T-cell (primary cell): ENCODE results near the gene INPP5A. TPM values are rescaled to one million over a fixed set of nuclear protein-coding genes. Genes with fewer than 3 reads are reported as not detected.
"Not testable (repeated sequence)": the region's sequence is repeated elsewhere in the genome, so short reads cannot be mapped to it uniquely, and the experiment has no call there.

Experiments
- ATAC-seq, 4 experiments: fragments of 200-7000 bp in 3 of 4; fragments of 150-1000 bp in 1 of 4; cut with Tn5 transposase; replicated peaks in 1 of 4; 1 replicate in 3 of 4; 2 replicates in 1 of 4; pipeline ENCODE4 v1.10.0; 2021; ENCODE audit warnings: moderate library complexity in 3 of 4, mild to moderate bottlenecking in 2 of 4, moderate number of reproducible peaks in 1 of 4
- CTCF ChIA-PET, 2 donors: fragments of 300-600 bp; sonication (Branson Sonifier 250); formaldehyde crosslinking; loops; one replicate each; lab custom pipeline; 2022; ENCODE audit warnings: antibody characterized with exemption in 2 of 2; lab: Charles Lee
- POLR2A ChIA-PET, 2 donors: fragments of 300-600 bp; sonication (Branson Sonifier 250); formaldehyde crosslinking; loops; one replicate each; lab custom pipeline; 2022; ENCODE audit warnings: antibody characterized with exemption in 2 of 2; lab: Charles Lee
- DNase-seq, 35 experiments: peaks; one replicate each; pipeline versions ENCODE4 v3.0.0 to v3.0.0-alpha.2; 2013 to 2023
- H3K27ac ChIP-seq: one replicate; pipeline ENCODE4 v1.5.1; 2013; ENCODE audit warnings: low read length
- H3K27me3 ChIP-seq, 2 experiments: replicated peaks in 1 of 2; 1 replicate in 1 of 2; 2 replicates in 1 of 2; pipeline versions ENCODE4 v1.6.1 to v1.7.0; 2013; ENCODE audit warnings: low read length in 1 of 2, mixed read lengths in 1 of 2; ENCODE audit not compliant: control insufficient read depth in 2 of 2, insufficient read depth in 2 of 2; ENCODE audit errors: extremely low read depth in 1 of 2
- H3K36me3 ChIP-seq, 2 donors: 1 replicate in 1 of 2; 2 replicates in 1 of 2; pipeline versions ENCODE4 v1.6.1 to v1.7.0; 2013; ENCODE audit warnings: low read length in 1 of 2; ENCODE audit not compliant: control insufficient read depth in 2 of 2, insufficient read depth in 1 of 2; ENCODE audit errors: extremely low read depth in 1 of 2
- H3K4me1 ChIP-seq, 2 experiments: 1 replicate in 1 of 2; 2 replicates in 1 of 2; pipeline versions ENCODE4 v1.6.1 to v1.7.0; 2013; ENCODE audit warnings: low read length in 2 of 2, mixed read lengths in 1 of 2; ENCODE audit not compliant: insufficient read depth in 2 of 2, control insufficient read depth in 1 of 2; ENCODE audit errors: extremely low read depth in 1 of 2
- H3K4me3 ChIP-seq, 2 donors: 1 replicate in 1 of 2; 2 replicates in 1 of 2; pipeline versions ENCODE4 v1.5.1 to v1.7.0; 2013; ENCODE audit warnings: mild to moderate bottlenecking in 2 of 2, low read length in 1 of 2, moderate library complexity in 1 of 2; ENCODE audit not compliant: control insufficient read depth in 1 of 2; ENCODE audit errors: extremely low read depth in 1 of 2
- H3K9me3 ChIP-seq: 2 replicates; pipeline ENCODE4 v1.7.0; 2013
- H3K27ac Mint-ChIP-seq, 2 donors: one replicate each; pipeline ENCODE4 v1.8.0; 2020 to 2021; ENCODE audit warnings: mild to moderate bottlenecking in 2 of 2, mixed read lengths in 2 of 2
- H3K27me3 Mint-ChIP-seq, 2 donors: one replicate each; pipeline ENCODE4 v1.8.0; 2021 to 2022; ENCODE audit warnings: mixed read lengths in 2 of 2
- H3K36me3 Mint-ChIP-seq: one replicate; pipeline ENCODE4 v1.8.0; 2021; ENCODE audit warnings: mixed read lengths
- H3K4me1 Mint-ChIP-seq, 3 donors: one replicate each; pipeline ENCODE4 v1.8.0; 2020 to 2022; ENCODE audit warnings: mixed read lengths in 3 of 3, mild to moderate bottlenecking in 1 of 3
- H3K4me3 Mint-ChIP-seq, 3 donors: one replicate each; pipeline ENCODE4 v1.8.0; 2020 to 2022; ENCODE audit warnings: mild to moderate bottlenecking in 3 of 3, mixed read lengths in 3 of 3, moderate library complexity in 3 of 3
- H3K9me3 Mint-ChIP-seq, 3 donors: one replicate each; pipeline ENCODE4 v1.8.0; 2020 to 2022; ENCODE audit warnings: mixed read lengths in 3 of 3
- WGBS: methylation state at CpG from one replicate; pipeline ENCODE4 v1.1.5; 2013; ENCODE audit warnings: missing lambda C conversion rate; ENCODE audit not compliant: insufficient coverage; 5-methylcytosine and 5-hydroxymethylcytosine counted together
- total RNA-seq, 35 experiments: library from RNA in 6 of 35; stranded (reverse) in 6 of 35; fragments of 120-200 nt in 1 of 35; gene quantifications; one replicate each; pipeline versions ENCODE4 v1.2.1 to v1.2.4 and lab custom pipeline; 2013 to 2026

INPP5A gene, protein sequence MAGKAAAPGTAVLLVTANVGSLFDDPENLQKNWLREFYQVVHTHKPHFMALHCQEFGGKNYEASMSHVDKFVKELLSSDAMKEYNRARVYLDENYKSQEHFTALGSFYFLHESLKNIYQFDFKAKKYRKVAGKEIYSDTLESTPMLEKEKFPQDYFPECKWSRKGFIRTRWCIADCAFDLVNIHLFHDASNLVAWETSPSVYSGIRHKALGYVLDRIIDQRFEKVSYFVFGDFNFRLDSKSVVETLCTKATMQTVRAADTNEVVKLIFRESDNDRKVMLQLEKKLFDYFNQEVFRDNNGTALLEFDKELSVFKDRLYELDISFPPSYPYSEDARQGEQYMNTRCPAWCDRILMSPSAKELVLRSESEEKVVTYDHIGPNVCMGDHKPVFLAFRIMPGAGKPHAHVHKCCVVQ
- total RNA-seq (10 to 100 TPM; 20.9 to 23.1 (median 22.9) TPM), total RNA-seq (lab: John Stamatoyannopoulos, UW) (9.5 to 33.9 (median 24.9) reads per million in 29 experiments)
- total RNA-seq (2013) = 10.1 TPM

DNA sequence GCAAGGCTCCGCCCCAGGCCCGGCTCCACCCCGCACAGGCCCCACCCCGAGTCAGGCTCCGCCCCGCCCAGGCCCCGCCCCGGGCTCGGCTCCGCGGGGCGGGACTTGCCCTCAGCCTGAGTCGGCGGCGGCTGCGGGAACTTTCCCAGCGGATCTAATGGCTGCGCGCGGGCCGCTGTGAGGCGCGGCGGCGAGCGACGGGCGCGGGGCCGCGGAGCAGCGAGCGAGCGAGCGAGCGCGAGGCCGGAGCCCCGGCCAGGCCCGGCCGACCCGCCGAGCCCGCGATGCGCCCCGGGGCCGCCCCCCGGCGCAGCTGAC lies at the start of gene INPP5A:
TSS of gene INPP5A (plus strand) at position 104 of the 318 bp plus-strand sequence. CDS start 310 bp downstream, outside the sequence.
- under 1% methylated on average over 43 of the region's 50 CpGs for WGBS
- H3K27me3 Mint-ChIP-seq = no peaks in the 10 kb centered on the region
- H3K4me3 ChIP-seq = peak within 1 kb of the TSS; percentile 72 to 74
- CTCF ChIA-PET = no interaction called here
- peak within 1 kb of the TSS; percentile 90 to 96 (median 91) for H3K4me3 Mint-ChIP-seq
- H3K36me3 Mint-ChIP-seq = peaks cover under 1% of the 10 kb centered on the region
- no peaks in the 10 kb centered on the region for H3K9me3 Mint-ChIP-seq
- no peaks in the 10 kb centered on the region for H3K36me3 ChIP-seq
- no peak for DNase-seq
- peaks cover 45 to 59% (median 50%) of the 10 kb centered on the region in 3 donors for H3K4me1 Mint-ChIP-seq
- POLR2A ChIA-PET = no interaction called here
- peaks cover 0 to 13% of the 10 kb centered on the region in 2 experiments for H3K27me3 ChIP-seq
- no peaks in the 10 kb centered on the region for H3K9me3 ChIP-seq
- peak within 1 kb of the TSS; percentile 42 for H3K27ac ChIP-seq
- peak within 1 kb of the TSS; percentile 83 to 91 for H3K27ac Mint-ChIP-seq
- peaks cover 41 to 54% of the 10 kb centered on the region in 2 experiments for H3K4me1 ChIP-seq
- ATAC-seq = peak in 1 of 4 experiments; percentile 84

DNA sequence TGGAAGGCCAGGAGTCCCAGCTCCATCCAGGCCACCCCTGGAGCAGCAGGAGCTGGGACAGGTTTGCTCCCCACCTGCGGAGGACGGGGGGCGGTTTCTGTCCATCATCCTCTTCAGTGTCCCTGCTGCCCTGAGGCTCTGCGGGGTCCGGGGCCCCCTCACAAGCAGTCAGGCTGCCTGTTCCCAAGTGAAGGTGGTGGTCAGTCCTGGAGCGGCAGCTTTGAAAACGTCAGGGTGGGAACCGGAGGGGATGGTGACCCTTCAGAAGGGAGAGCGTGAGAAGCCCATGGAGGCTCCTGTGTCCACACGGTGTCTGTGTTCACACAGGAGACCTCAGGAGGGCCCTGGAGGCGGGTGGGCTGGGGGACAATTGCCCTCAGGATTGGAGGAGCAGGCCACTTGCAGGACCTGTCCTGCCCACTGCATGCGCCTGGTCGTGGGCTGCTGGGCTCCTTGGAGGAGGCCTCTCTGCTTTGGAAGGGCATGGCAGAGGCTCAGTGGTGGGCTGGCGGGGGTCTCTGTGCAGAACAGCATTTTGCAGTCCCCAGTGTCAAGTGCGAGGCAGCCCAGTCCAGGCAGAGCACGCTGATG lies 49.3 kb upstream of the INPP5A start:
- H3K9me3 ChIP-seq = no peaks in the 10 kb centered on the region
- ATAC-seq = no peak
- Mint-ChIP-seq H3K9me3 (no peaks in the 10 kb centered on the region), H3K27me3 (no peaks in the 10 kb centered on the region), H3K4me3 (no peak overlapping the region), H3K4me1 (no peaks in the 10 kb centered on the region), H3K36me3 (no peaks in the 10 kb centered on the region), H3K27ac (no peak overlapping the region)
- no peak overlapping the region for H3K27ac ChIP-seq
- ChIA-PET CTCF (no interaction called here), POLR2A (no interaction called here)
- no peak for DNase-seq
- no peaks in the 10 kb centered on the region for H3K4me1 ChIP-seq
- 87% methylated on average over 15 of the region's 16 CpGs for whole genome bisulfite sequencing
- peaks cover 0 to 3% of the 10 kb centered on the region in 2 experiments for H3K27me3 ChIP-seq
- H3K4me3 ChIP-seq = no peak overlapping the region
- H3K36me3 ChIP-seq = no peaks in the 10 kb centered on the region

DNA sequence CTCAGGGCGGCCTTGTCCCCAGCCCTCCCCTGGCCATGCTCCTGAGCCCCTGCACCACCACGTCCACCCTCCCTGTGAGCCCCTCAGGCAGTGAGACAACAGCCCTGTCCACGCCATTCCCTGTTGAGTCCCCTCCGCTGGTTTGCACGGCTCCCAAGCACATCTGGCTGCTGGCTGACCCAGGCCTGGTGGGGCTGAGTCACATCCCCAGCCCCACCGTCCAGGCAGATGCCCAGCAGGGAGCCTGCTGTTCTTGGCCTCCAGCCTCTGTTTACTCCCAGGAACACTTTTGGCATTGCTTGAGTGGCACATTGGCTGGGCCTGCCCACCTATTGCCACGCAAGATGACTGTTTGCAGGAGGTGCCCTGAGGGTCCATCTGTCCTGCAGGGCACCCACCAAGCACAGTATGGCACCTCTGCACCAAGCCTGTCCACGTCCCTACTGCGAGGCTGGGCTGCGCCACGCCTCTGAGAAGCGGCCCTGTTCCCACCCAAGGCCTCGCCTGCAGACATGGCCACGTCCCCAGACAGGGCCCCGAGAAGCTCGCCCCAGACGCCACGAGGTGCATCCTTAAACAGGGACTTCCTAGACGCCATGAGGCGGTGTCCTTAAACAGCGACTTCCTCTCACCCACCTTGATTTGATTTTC lies 48.4 kb upstream of the INPP5A start:
- H3K9me3 ChIP-seq = no peaks in the 10 kb centered on the region
- no peaks in the 10 kb centered on the region for H3K27me3 Mint-ChIP-seq
- no peaks in the 10 kb centered on the region for H3K36me3 ChIP-seq
- CTCF ChIA-PET = no interaction called here
- DNase-seq = no peak
- no peak for ATAC-seq
- no peak overlapping the region for H3K4me3 ChIP-seq
- no peak overlapping the region for H3K4me3 Mint-ChIP-seq
- H3K4me1 ChIP-seq = no peaks in the 10 kb centered on the region
- H3K27ac ChIP-seq = no peak overlapping the region
- WGBS = 84% methylated on average over 18 of the region's 21 CpGs
- no peak overlapping the region for H3K27ac Mint-ChIP-seq
- H3K9me3 Mint-ChIP-seq = no peaks in the 10 kb centered on the region
- no peaks in the 10 kb centered on the region for H3K4me1 Mint-ChIP-seq
- H3K36me3 Mint-ChIP-seq = no peaks in the 10 kb centered on the region
- peaks cover 0 to 11% of the 10 kb centered on the region in 2 experiments for H3K27me3 ChIP-seq
- POLR2A ChIA-PET = no interaction called here

DNA sequence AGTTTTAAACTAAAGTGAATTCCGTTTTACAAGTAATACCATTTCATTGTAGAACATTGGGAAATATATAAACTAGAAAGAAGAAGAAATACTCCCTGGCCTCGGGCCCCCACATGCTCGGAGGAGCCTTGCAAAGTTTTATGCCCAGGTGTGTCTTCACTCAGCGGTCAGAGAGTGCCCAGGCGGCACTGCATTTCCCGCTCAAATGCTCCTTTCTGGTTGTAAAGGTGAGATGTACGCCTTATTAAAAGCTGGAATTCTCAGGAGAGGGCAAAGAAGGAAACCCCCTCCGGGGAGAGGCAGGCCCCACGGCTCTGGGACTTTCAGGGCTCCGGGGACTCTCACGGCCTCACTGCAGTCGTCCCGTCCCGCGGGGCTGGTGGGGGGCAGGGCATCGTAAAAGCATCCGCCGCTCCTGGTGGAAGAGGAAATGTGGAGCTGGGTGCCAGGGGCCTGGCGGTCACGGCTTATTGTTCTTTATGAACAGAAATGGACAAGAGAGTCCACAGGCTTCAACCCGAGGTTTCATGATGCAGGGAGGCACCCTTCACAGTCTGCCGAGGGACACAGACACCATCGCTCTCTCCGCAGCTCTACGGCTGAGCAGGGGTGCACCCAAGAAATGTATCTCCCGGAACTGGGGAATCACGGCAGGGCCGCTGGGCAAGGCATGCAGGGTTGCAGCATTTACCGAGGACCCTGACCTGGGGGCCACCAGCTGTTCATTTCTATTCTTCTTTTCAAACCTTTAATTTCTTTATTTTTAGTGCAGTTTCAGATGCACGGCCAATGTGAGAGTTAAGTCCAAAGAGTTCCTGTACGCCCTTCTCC lies 47.7 kb upstream of the INPP5A start:
- DNase-seq (no peak), ATAC-seq (no peak)
- ChIA-PET CTCF (no interaction called here), POLR2A (no interaction called here)
- H3K4me3 Mint-ChIP-seq = no peak overlapping the region
- no peak overlapping the region for H3K27ac ChIP-seq
- H3K27ac Mint-ChIP-seq = no peak overlapping the region
- H3K4me3 ChIP-seq = no peak overlapping the region
- H3K4me1 ChIP-seq = no peaks in the 10 kb centered on the region
- no peaks in the 10 kb centered on the region for H3K36me3 Mint-ChIP-seq
- 87% methylated on average over 14 of the region's 31 CpGs for WGBS
- H3K27me3 ChIP-seq = peaks cover 0 to 11% of the 10 kb centered on the region in 2 experiments
- no peaks in the 10 kb centered on the region for H3K9me3 ChIP-seq
- no peaks in the 10 kb centered on the region for H3K36me3 ChIP-seq
- H3K27me3 Mint-ChIP-seq = no peaks in the 10 kb centered on the region
- H3K9me3 Mint-ChIP-seq = no peaks in the 10 kb centered on the region
- H3K4me1 Mint-ChIP-seq = no peaks in the 10 kb centered on the region

DNA sequence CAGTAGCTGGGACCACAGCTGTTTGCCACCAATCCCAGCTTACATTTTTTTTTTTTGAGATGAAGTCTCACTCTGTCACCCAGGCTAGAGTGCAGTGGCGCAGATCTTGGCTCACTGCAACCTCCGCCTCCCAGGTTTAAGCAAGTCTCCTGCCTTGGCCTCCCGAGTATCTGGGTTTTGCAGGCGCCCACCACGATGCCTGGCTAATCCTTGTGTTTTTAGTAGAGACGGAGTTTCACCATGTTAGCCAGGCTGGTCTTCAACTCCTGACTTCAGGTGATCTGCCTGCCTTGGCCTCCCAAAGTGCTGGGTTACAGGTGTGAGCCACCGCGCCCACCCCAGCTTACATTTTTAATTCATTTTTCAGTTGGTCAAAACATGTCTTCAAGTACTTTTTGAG lies 46.1 kb upstream of the INPP5A start:
- H3K36me3 ChIP-seq, H3K9me3 ChIP-seq, ATAC-seq, H3K27ac Mint-ChIP-seq, H3K9me3 Mint-ChIP-seq, H3K4me3 Mint-ChIP-seq, H3K27ac ChIP-seq, H3K36me3 Mint-ChIP-seq, DNase-seq, H3K4me1 ChIP-seq, POLR2A ChIA-PET, H3K4me3 ChIP-seq, CTCF ChIA-PET, H3K4me1 Mint-ChIP-seq, H3K27me3 Mint-ChIP-seq: not testable (repeated sequence)
- H3K27me3 ChIP-seq = peaks cover 0 to 13% of the 10 kb centered on the region in 2 experiments
- WGBS = 94% methylated on average over 6 of the region's 8 CpGs
